DMS53 treated with DMSO at 0.1 percent for 48 hours (cell line): ENCODE measurements around the gene HENMT1.
"Not testable (repeated sequence)": the region's sequence is repeated elsewhere in the genome, so short reads cannot be mapped to it uniquely, and the experiment has no call there.

Experiments used
- DNase-seq: peaks from one replicate; lab custom pipeline; 2025; ENCODE audit not compliant: unreplicated experiment; lab: John Stamatoyannopoulos, UW

HENMT1 gene

DNA sequence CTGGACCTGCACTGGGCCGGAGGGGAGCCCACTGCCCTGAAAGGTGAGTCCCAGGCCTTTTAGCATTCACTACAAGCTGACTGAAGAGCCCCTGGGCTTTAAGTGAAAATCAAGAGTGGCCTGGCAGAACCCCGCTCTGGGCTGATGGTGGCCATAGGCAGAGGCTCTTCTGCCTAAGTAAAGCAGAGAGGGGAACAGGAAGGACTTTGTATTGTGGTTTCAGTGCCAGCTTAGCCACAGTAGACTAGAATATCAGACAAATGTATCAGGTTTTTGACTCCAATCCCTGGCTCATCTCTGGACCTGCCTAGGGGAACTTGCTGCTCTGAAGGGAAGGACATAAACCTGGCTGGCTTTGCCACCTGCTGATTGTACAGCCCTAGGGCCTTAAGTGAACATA lies 10.2 kb upstream of the HENMT1 start:
- DNase-seq, result no peak

DNA sequence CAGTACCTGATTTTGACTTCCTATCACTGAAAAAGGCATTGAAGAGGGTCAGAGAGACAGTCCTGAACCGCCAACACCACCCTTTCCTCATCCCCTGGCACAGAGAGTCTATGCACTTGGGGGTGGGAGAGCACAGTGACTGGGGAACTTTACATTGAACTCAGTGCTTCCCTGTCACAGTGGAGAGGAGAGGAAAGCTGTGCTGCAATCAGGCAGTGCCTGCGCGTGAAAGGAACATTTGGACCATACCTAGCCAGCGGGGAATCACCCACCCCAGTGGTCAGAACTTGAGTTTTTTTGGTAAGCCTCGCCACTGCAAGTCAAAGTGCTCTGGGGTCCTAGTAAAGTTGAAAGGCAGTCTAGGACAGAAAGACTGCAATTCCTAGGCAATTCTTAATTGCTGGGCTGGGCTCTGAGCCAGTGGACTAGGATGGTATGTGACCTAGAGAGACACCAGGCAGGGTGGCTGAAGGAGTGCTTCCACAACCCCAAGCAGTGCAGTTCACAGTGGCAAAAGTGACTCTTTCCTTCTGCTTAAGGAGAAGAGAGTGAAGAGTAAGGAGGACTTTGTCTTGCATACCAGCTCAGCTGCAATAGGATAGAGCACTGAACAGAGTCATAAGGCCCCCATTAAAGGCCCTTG lies 9.4 kb upstream of the HENMT1 start:
- no peak for DNase-seq

DNA sequence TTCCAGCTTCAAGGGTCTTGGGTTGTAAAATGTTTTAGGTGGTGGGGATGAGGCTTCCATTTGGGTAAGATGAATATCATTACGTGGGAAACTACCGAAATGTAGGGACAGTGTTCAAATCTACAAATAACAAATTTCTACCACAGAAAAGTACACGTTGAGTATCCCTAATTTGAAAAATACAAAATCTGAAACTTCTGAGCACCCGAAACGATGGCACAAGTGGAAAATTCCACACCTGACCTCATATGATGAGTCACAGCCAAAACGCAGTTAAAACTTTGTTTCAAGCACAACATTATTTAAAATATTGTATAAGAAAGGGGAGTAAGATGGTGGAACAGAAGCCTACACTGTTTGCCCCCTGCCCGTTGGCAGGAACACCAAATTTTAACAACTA lies 8.8 kb upstream of the HENMT1 start:
- DNase-seq, result no peak

DNA sequence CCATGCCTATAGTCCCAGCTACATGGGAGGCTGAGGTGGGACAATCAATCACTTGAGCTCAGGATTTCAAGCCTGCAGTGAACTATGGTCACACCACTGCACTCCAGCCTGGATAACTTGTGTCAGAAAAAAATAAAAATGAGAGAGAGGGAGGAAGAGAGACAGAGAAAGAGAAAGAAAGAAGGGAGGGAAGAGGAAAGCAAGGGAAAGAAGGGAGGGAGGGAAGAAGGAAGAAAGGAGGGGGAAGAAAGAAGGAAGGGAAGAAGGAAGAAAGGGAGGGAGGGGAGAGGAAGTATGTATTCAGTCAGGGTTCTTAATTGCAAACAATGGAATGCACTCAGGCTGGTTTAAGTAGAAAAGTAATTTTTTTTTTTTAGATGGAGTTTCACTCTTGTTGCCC lies 7.9 kb upstream of the HENMT1 start:
- no peak for DNase-seq

DNA sequence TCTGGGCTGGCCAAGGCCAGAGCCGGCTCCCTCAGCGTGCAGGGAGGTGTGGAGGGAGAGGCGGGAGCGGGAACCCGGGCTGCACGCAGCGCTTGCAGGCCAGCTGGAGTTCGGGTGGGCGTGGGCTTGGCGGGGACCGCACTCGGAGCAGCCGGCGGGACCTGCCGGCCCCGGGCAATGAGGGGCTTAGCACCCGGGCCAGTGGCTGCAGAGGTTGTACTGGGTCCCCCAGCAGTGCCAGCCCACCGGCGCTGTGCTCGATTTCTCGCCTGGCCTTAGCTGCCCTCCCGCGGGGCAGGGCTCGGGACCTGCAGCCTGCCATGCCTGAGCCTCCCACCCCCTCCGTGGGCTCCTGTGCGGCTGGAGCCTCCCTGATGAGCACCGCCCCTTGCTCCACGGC lies 6.5 kb upstream of the HENMT1 start:
- DNase-seq, result not testable (repeated sequence)

DNA sequence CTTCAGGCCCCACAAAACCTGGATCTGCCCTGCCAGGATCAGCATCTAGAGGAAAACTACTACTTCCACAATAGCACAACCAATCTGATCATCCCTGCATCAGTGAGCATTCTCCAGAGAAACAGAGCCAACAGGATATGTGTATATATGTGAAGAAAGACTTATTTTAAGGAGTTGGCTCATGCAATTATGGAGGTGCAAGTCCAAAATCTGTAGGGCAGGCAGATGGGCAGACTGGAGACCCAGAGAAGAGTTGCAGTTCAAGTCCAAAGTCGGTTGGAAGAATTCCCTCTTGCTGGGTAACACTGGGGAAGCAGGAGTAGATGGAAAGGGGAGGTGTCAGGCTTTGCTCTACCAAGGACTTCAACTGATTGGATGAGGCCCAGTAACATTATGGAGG lies 4.9 kb upstream of the HENMT1 start:
- DNase-seq, result no peak

DNA sequence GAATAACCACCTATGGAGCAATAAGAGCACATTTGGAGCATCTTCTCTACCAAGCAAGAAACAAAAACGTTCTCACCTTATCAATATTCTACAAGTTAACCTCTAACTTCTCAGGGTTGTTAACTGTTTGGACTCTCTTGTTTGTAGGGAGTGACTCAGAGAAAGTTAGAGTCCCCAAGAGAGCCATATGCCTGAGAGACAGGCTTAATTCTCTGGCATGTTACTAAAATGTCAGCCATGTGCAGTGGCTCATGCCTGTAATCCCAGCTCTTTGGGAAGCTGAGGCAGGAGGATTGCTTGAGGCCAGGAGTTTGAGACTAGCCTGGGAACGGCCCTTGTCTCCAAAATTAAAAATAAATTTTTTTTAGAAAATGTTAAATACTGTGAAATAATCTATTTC lies 4.2 kb upstream of the HENMT1 start:
- DNase-seq, result no peak

DNA sequence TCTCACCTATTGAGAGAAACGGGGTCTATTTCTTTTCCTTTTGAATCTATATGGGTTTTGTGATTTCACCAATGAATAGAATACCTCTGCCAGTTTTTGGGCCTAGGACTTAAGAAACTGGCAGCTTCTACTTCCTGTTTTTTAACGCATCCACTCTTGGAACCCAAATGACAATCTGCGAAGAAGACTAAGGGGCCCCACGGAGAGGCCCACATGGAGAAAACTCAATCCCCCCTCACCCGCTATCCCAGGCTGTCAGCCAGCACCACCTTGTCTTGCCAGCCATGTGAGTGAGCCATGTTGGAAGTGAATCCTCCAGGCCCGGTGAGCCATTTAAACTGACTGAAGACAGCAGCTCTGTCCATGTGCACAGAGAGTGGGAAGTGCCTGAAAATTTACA lies 3.6 kb upstream of the HENMT1 start:
- no peak for DNase-seq

DNA sequence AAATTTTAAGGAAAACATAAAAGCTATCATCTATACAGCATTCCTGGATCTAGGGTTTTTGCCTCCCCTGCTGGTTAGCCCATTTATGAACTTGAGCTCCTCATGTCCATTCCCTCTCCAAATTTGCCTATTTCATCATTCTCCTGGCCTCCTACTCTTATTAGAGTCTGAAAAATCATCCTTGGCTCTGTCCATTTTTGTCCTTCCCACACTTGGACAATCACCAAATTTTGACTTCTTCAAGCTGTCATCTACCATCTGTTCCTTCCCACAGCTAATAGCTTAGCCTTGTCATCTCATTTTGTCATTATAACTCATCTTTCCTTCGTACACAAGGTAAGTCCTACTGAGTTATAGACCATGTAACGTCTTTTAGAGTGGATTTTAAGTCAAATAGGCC lies 2.2 kb upstream of the HENMT1 start:
- no peak for DNase-seq

DNA sequence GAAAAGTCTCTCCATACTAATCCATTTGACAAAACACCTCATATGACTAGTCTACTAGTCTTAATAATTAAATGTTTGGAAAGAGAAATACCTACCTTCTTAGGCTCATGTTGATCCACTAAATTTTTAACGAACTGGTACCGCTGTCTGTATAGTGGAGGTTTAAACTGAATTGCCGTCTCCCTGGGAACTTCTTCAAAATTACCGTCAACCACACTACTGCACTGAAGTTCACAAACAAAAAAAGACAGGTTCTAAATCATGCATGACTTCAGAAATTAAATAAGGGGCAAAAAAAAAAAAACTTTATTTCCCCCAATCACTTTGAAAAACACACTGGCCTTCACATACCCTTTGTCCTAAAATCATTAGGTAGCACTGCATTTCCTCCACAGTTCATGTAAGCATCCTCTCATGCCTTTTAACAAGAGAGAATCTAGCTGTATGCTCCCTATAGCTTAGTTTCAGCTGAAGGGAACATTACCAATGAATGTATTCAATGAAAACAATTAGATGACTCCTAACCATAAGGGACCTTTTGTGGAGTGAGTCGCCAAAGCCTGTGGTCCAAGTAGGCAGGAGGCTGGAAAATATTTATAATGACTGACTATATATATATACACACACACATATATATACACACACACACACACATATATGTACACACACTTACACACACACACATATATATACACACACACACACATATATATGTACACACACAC lies 3.4 kb downstream of the HENMT1 start:
- no peak for DNase-seq

DNA sequence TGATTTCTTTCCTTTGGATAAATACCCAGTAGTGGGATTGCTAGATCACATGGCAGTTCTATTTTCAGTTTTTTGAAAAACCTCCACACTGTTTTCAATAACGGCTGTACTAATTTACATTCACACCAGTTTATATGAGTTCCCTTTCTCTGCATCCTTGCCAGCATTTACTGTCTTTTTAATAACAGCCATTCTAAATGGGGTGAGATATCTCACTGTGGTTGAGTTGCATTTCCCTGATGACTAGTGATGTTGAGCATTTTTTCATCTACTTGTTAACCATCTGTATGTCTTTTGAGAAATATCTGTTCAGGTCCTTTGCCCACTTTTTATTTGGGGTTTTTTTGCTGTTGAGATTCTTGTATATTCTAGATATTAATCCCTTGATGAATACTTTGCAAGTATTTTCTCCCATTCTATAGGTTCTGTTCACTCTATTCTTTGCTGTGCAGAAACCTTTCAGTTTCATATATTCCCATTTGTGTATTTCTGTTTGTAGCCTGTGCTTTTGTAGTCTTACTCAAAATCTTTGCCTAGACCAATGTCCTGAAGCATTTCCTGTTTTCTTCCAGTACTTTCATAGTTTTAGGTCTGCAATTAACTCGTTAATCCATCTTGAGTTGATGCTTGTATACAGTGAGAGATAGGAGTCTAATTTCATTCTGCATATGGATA lies 7.3 kb downstream of the HENMT1 start:
- DNase-seq, result no peak

DNA sequence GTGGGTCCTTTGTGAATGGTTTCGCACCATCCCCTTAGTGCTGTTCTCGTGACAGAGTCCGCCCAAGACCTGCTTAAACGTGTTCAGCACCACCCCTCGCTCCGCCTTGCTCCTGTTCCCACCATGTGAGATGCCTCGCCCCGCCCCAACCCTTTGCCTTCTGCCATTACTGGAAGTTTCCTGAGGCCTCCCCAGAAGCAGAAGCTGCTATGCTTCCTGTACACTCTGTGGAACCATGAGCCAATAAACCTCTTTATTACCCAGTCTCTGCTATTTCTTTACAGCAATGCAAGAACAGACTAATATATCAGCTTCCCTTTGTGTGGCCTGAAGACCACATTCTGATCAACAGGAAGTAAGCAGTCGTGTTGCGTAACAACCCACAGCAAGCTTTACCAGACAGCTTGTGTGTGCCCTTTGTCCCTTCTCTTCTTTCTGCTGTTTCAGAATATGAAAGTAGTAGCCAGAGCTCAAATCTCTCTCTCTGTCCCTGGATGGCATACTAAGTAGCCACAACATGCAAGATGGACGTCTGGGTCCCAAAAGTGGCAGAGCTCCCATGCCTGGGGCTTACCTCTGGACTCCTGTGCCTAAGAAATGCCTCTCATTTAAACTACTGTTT lies 14.1 kb downstream of the HENMT1 start:
- no peak for DNase-seq

DNA sequence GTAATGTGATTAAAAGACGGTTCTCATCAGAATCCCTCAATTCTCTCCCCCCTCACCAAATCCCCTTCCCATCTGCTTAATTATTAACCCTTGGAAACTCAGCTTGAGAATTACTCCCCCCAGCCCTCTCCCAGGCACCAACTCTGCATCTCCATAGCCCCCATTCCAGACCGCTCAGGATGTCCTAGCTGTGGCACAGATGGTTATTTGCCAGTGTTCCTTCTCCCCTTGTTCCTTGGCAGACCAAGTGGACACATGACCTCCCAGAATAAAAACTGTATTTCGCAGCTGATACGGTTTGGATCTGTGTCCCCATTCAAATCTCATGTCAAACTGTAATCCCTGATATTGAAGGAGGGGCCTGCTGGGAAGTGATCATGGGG lies 14.6 kb downstream of the HENMT1 start:
- no peak for DNase-seq

DNA sequence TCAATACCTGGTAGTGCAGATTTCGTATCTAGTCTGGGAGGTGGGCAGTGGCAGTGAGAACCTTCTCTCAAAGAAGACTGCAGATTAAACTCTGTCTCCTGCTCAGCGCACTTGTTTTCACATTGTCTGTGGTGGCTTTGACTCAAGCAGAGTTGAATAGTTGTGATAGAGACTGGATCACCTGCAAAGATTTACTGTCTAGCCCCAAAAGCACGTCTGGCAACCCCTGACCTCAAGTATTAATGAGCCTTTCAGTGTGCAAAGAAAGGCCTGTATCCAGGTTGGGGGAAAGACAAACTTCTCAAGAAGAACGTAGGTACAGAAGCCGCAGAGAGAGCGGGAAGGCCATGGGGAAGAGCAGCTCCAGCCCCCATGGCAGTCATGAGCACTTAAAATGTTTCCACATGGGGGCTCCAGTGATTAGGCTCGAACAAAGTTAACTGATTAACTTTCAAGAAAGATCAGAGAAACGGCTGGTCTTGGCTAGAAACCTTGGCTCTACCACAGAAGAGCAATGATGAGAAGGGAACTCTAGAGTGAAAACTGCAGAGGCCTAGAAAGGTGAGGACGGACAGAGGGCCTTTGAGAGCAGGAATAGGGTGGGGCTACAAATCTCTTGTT lies 15.2 kb downstream of the HENMT1 start:
- DNase-seq, result no peak

DNA sequence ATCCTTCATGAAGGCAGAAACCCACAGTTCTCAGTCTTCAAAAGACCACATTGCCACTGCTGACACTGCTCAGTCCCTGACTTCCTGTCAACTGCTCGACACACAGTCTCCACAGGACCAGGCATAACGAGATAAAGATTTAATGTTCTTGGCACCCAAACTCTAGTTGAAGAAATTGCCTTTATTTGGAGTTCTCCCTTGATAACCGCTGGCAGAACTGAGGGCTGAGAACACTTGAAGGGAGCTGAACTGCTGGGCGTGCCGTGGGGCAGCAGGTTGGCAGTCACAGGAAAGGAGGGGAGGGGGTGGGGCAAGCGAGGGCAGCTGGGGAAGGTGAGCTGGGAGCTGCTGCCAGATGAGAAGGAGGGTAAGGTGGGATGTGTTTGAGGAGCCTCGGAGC lies 15.9 kb downstream of the HENMT1 start:
- no peak for DNase-seq

DNA sequence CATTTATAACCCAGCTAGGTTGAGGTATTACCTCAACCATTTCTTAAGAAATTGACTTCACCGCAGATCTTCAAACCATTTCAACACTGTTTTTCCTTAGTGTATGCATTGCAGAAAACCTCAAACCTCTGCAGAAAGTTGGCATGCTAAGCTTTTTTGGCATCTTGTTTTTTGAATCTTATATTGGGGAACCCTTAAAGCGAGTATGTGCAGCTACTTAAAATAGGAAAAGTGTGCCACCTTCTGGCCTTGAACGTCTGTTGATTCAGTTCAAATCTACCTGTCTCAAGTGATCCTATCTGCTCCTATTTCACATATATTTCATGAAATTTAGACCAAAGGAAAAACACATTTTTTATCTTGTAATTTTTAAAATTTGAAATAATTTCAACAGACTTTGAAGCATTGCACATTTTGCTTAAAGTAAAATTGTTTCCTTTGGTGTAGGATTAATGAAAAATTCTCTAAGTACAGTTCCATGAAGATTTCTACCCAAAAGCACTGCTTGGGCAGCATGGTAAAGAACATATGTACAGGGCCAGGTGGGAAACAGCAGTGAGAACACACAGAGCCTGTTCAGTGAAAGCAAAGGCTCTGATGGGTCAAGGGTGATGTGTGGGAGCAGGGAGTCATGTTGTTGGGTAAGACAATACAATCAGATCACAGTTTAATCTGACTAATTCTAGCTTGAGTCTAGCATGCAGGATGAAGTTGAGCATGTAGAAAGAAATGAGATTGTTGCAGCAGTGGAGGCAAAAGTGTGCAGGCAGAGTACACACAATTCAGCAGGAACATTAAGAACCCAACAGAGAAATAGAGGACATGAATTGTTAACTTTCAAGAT lies 17.2 kb downstream of the HENMT1 start:
- peak; percentile 74 for DNase-seq

DNA sequence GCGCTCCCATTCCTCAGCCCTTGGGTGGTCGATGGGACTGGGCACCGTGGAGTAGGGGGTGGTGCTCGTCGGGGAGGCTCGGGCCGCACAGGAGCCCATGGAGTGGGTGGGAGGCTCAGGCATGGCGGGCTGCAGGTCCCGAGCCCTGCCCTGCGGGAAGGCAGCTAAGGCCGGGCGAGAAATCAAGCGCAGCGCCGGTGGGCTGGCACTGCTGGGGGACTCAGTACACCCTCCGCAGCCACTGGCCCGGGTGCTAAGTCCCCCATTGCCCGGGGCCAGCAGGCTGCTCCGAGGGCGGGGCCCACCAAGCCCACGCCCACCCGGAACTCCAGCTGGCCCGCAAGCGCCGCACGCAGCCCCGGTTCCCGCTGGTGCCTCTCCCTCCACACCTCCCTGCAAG lies 20.0 kb downstream of the HENMT1 start:
- not testable (repeated sequence) for DNase-seq

DNA sequence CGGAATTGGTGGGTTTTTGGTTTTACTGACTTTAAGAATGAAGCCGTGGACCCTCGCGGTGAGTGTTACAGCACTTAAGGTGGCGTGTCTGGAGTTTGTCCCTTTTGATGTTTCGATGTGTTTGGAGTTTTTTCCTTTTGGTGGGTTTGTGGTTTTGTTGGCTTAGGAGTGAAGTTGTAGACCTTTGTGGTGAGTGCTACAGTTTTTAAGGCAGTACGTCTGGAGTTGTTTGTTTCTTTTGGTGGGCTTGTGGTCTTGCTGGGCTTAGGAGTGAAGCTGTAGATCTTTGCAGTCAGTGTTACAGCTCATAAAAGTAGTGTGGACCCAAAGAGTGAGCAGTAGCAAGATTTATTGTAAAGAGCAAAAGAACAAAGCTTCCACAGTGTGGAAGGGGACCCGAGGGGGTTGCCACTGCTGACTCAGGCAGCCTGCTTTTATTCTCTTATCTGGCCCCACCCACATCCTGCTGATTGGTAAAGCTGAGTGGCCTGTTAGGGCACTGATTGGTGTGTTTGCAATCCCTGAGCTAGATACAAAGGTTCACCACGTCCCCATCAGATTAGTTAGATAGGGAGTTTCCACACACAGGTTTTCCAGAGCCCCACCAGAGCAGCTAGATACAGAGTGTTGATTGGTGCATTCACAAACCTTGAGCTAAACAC lies 20.9 kb downstream of the HENMT1 start:
- no peak for DNase-seq

DNA sequence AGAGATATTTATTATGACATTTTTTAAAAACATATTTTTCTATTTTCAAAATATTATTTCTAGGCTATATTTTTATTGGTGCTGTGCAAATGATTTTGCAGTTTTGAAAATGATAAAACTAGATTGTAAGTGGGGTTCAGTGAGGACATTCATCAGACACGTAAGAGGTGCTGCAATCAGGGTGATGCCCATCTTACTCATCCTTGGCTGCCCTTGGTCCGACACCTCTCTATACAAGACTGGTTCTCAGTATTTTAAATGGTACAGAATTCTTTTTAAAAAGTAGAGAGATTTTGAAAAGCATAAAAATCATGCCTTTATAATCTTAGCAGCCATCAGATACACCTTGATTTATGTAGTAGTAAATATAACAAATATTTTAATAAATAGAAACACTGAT lies 24.0 kb downstream of the HENMT1 start:
- DNase-seq, result no peak

DNA sequence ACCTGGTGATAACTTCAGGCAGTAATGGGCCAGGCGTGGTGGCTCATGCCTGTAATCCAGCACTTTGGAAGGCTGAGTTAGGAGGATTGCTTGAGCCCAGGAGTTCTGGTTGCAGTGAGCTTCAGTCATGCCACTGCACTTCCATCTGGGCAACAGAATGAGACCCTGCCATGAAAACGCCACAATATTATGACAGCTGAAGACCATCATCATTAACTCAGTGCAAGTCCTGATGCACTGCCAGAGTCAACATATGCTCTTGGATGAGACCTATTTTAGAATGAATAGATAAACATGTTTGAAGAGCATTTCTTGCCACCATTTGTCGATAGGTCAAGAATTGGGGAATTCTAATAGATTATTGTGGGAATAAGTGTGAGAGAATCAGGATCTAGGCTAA lies 26.4 kb downstream of the HENMT1 start:
- DNase-seq, result no peak
